D721Med (cell line): ENCODE measurements around the gene PTEN.

Source experiments
- DNase-seq: peaks from one replicate; pipeline ENCODE4 v3.0.0; 2011; ENCODE audit warnings: low spot score; ENCODE audit not compliant: insufficient read length
- FAIRE-seq: peaks from 2 replicates; lab custom pipeline; 2011; peaks lifted over from hg19 to GRCh38; lab: Jason Lieb, UNC
- TF ChIP-seq, protein P1 (sequence below): IDR thresholded peaks from 2 replicates; pipeline ENCODE4 v1.5.1; 2012; ENCODE audit warnings: mild to moderate bottlenecking, control low read depth; ENCODE audit not compliant: insufficient read depth; ENCODE audit errors: missing control alignments

PTEN gene

DNA sequence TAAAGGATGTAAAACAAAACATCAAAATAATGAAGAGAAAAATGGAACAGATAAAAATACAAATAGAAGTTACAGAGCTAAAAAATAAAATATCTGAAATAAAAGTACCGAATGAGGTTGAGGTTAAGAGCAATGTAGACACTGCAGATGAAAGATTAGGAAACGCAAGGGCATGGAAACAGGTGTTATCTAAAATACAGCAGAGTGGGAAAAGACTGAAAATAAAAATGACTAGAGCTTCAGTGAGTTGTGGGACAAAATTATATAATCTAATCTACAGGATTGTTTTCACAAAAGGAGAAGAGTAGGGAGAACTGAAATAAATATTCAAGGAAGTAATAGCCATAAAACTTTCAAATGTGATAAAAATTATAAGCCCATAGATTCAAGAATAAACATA is 123.8 kb downstream of the PTEN start:
- TF ChIP-seq, protein P1, sequence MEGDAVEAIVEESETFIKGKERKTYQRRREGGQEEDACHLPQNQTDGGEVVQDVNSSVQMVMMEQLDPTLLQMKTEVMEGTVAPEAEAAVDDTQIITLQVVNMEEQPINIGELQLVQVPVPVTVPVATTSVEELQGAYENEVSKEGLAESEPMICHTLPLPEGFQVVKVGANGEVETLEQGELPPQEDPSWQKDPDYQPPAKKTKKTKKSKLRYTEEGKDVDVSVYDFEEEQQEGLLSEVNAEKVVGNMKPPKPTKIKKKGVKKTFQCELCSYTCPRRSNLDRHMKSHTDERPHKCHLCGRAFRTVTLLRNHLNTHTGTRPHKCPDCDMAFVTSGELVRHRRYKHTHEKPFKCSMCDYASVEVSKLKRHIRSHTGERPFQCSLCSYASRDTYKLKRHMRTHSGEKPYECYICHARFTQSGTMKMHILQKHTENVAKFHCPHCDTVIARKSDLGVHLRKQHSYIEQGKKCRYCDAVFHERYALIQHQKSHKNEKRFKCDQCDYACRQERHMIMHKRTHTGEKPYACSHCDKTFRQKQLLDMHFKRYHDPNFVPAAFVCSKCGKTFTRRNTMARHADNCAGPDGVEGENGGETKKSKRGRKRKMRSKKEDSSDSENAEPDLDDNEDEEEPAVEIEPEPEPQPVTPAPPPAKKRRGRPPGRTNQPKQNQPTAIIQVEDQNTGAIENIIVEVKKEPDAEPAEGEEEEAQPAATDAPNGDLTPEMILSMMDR = no peak
- FAIRE-seq (no peak), DNase-seq (no peak)

DNA sequence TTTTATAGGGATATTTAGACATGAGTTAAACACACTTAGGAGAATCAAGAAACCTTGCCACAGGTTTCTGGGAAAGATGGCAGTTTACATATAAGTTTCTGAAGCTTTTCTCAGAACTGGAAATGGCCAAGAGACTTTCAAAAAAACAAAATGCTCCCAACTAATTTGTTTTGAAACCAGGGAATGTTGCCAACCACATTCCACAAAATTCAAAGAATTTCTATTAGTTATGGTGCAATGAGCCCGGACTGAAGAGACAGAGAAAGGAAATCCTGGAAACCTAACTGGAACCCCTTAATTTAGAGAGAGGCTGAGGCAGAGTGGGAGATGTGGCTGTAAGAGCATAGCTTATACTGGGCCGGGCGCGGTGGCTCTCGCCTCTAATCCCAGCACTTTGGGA is 128.5 kb downstream of the PTEN start:
- no peak for DNase-seq
- TF ChIP-seq, protein P1 = no peak
- no peak for FAIRE-seq

DNA sequence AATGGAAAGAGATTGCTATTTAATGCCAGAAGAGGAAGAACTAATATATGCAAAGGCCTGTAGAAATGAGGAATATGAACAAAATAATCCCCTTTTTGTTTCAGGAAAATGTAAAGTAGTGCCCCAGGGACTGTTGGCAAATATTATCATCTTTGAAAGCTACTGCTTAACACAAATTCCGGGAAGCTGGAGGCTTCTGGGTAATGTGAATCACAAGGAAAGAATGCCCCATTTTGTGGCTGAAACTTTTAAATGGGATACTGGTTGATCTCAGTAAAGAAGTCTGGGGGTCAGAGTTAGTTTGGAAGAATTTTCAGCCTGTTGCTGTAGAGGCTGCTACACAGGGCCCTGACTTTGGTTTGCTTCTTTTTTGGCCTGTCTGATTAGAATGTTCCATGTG is 141.0 kb downstream of the PTEN start:
- DNase-seq = no peak
- FAIRE-seq = no peak
- TF ChIP-seq, protein P1 = no peak

DNA sequence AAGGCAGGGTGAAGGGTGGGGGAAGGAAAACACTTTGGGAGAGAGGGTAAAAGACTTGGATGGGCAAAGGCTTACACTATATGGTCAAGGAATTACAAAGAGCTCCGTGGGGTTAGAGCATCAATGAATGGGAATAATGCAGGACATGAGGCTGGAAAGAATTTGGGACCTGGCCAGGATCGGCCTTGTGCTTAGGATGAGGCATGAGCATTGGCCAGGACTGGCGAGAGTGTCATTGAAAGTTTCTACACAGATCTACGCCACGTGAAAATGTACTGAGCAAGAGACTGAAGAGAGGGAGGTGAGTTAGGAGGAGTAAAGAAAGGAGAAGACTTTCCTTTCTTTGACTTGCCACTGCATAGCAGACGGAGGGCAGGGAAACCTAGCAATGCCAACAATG is 142.8 kb downstream of the PTEN start:
- FAIRE-seq (no peak), DNase-seq (no peak)
- TF ChIP-seq, protein P1 = no peak

DNA sequence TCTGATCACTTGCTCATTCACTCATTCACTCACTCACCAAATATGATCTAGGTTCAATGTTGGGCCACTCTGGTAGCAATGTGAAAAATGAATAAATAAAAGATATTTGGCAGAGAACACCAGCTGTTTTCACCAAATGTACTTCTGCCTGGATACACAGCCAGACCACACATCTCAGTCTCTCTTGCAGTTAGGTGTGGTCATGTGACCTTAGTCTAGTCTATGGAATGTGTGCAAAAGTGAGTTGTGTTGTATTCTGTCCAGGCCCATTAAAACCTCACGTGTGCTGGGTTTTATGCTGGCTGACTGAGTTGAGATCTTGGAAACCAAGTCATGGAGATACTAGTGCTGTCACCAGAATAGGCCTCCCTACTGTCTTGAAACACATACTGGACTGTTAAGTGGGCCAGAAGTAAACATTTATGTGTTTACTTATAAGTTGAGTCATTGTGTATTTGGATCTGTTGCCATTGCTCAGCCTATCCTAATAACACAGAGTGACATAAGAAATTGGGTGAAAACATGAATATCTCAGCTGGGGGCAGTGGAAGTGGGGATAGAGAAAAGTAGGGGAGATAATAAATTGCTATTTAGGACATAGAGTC is 145.5 kb downstream of the PTEN start:
- DNase-seq (no peak), FAIRE-seq (no peak)
- TF ChIP-seq, protein P1 = no peak

DNA sequence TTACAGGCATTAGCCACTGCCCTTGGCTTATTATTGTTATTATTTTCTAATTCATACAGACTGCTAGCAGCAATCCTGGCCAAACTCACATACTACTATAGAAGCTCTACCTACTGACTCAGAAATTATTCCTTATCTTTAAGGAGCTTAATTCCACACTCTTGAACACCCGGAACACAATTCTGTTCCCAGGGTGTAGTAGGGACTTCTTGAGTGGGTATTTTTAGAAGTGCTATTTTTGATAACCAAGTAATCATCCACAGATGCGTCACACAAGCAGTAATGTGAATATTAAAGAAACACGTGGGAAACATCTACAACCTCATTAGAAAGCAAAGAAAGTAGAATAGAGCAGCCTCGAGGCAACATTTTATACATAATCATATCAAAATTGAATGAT is 149.2 kb downstream of the PTEN start:
- FAIRE-seq = no peak
- TF ChIP-seq, protein P1 = no peak
- DNase-seq = no peak

DNA sequence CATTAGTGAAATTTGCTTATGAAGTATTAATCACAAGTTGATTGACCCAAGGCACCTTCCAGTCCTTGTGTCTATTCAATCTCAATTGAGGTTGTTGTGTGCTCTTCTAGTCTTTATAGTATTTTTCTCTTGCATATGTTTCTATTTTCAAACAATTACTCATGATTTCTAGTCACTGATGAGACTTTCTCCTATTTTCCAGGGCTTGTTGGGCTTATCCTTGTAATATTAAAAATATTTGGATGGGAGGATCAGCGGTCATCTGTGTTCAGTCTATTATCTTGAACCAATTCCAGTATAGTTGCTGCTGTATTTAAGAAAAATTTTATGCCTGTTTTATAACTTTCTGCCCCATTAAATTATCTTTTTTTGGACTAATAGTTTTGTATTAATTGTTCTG is 154.4 kb downstream of the PTEN start:
- DNase-seq = no peak
- FAIRE-seq = no peak
- TF ChIP-seq, protein P1 = no peak
